Neural cell (in vitro differentiated cells): ENCODE results near the gene GRAMD1C. TPM values are rescaled to one million over a fixed set of nuclear protein-coding genes. Genes with fewer than 3 reads are reported as not detected.

Experiments
- H2AFZ ChIP-seq: fragments of 200-600, 300-800 bp; sonication (generic), shearing (Covaris generic); 2 replicates; pipeline ENCODE4 v1.6.0; 2014; ENCODE audit warnings: low read depth, mild to moderate bottlenecking, antibody characterized with exemption, low read length, moderate library complexity
- H3F3A ChIP-seq: fragments of 200-600 bp; shearing (Covaris generic); 2 replicates; pipeline ENCODE4 v1.6.1; 2016; ENCODE audit warnings: mild to moderate bottlenecking, moderate library complexity, mixed read lengths, antibody characterized with exemption, low read length; ENCODE audit not compliant: insufficient read depth, poor library complexity, severe bottlenecking
- H3K27ac ChIP-seq: fragments of 200-600, 300-800 bp; sonication (generic), shearing (Covaris generic); 2 replicates; pipeline ENCODE4 v1.5.1; 2014; ENCODE audit warnings: mild to moderate bottlenecking, low read length, moderate library complexity
- H3K27me3 ChIP-seq: fragments of 300-800, 200-600 bp; sonication (generic), shearing (Covaris generic); 2 replicates; pipeline ENCODE4 v1.6.0; 2014; ENCODE audit warnings: mild to moderate bottlenecking, low read depth, low read length, moderate library complexity; ENCODE audit not compliant: insufficient read depth
- H3K36me3 ChIP-seq: fragments of 300-800, 200-600 bp; sonication (generic), shearing (Covaris generic); 2 replicates; pipeline ENCODE4 v1.5.1; 2014; ENCODE audit warnings: mild to moderate bottlenecking, antibody characterized with exemption, low read length, moderate library complexity; ENCODE audit not compliant: insufficient read depth
- H3K4me2 ChIP-seq: fragments of 300-800, 200-600 bp; sonication (generic), shearing (Covaris generic); 2 replicates; pipeline ENCODE4 v1.6.0; 2014; ENCODE audit warnings: mild to moderate bottlenecking, low read length
- H3K4me3 ChIP-seq: fragments of 300-800, 200-600 bp; sonication (generic), shearing (Covaris generic); 2 replicates; pipeline ENCODE4 v1.5.1; 2014; ENCODE audit warnings: mild to moderate bottlenecking, low read length, moderate library complexity
- H3K79me2 ChIP-seq: fragments of 200-600 bp; shearing (Covaris generic); replicated peaks from 2 replicates; pipeline ENCODE4 v1.6.0; 2014; ENCODE audit warnings: mild to moderate bottlenecking, low read length, moderate library complexity; ENCODE audit not compliant: insufficient read depth
- H3K9ac ChIP-seq: fragments of 300-800, 200-600 bp; sonication (generic), shearing (Covaris generic); 2 replicates; pipeline ENCODE4 v1.6.1; 2016; ENCODE audit warnings: mild to moderate bottlenecking, low read length, mixed read lengths
- H3K9me2 ChIP-seq: fragments of 200-600 bp; shearing (Covaris generic); 2 replicates; pipeline ENCODE4 v1.6.1; 2016; ENCODE audit warnings: mild to moderate bottlenecking, low read length, mixed read lengths; ENCODE audit not compliant: insufficient read depth
- H3K9me3 ChIP-seq: fragments of 200-600, 300-800 bp; sonication (generic), shearing (Covaris generic); 2 replicates; pipeline ENCODE4 v1.6.1; 2016; ENCODE audit warnings: mild to moderate bottlenecking, mixed run types, low read length, moderate library complexity, mixed read lengths
- H4K20me1 ChIP-seq: fragments of 200-600 bp; shearing (Covaris generic); 2 replicates; pipeline ENCODE4 v1.6.1; 2016; ENCODE audit warnings: mild to moderate bottlenecking, mixed run types; ENCODE audit not compliant: insufficient read depth
- EP300 ChIP-seq: fragments of 450-650 bp; conservative IDR thresholded peaks from 2 replicates; pipeline ENCODE4 v1.6.1; 2014; ENCODE audit warnings: antibody characterized with exemption, mild to moderate bottlenecking, moderate library complexity; ENCODE audit not compliant: poor library complexity, severe bottlenecking
- EZH2 ChIP-seq: fragments of 200-600, 300-800 bp; shearing (Covaris generic), sonication (generic); IDR thresholded peaks from 2 replicates; pipeline ENCODE4 v1.6.1; 2014; ENCODE audit warnings: antibody characterized with exemption, low read length, borderline replicate concordance, mild to moderate bottlenecking; ENCODE audit not compliant: insufficient read depth, poor library complexity, severe bottlenecking
- MXI1 ChIP-seq: fragments of 450-650 bp; conservative IDR thresholded peaks from 2 replicates; pipeline ENCODE4 v1.6.1; 2014; ENCODE audit warnings: antibody characterized with exemption, mild to moderate bottlenecking; ENCODE audit not compliant: poor library complexity, severe bottlenecking
- POLR2AphosphoS5 ChIP-seq: IDR thresholded peaks from 2 replicates; pipeline ENCODE4 v1.6.1; 2012
- RAD21 ChIP-seq: fragments of 450-650 bp; conservative IDR thresholded peaks from 2 replicates; pipeline ENCODE4 v1.6.1; 2014; ENCODE audit warnings: antibody characterized with exemption, mild to moderate bottlenecking, moderate library complexity
- SMC3 ChIP-seq: fragments of 450-650 bp; conservative IDR thresholded peaks from 2 replicates; pipeline ENCODE4 v1.6.1; 2014; ENCODE audit warnings: antibody characterized with exemption, mild to moderate bottlenecking, moderate library complexity; ENCODE audit not compliant: poor library complexity
- TAF1 ChIP-seq: IDR thresholded peaks from 2 replicates; pipeline ENCODE4 v1.6.1; 2012; ENCODE audit warnings: low read depth
- polyA plus RNA-seq: library from polyadenylated mRNA; depleted of rRNA; stranded (reverse); fragments of >200 nt; gene quantifications from 2 replicates; pipeline ENCODE4 v1.2.3, GENCODE V29; 2014
- TF ChIP-seq, protein P1 (sequence below): IDR thresholded peaks from 2 replicates; pipeline ENCODE4 v1.6.1; 2012; ENCODE audit warnings: borderline replicate concordance
- TF ChIP-seq, protein P2 (sequence below): fragments of 450-650 bp; IDR thresholded peaks from 2 replicates; pipeline ENCODE4 v1.5.1; 2014; ENCODE audit warnings: antibody characterized with exemption, mild to moderate bottlenecking, moderate library complexity; ENCODE audit not compliant: poor library complexity, severe bottlenecking

GRAMD1C gene
- polyA plus RNA-seq, 1 donor from 2014 or later = 31.0 TPM

DNA sequence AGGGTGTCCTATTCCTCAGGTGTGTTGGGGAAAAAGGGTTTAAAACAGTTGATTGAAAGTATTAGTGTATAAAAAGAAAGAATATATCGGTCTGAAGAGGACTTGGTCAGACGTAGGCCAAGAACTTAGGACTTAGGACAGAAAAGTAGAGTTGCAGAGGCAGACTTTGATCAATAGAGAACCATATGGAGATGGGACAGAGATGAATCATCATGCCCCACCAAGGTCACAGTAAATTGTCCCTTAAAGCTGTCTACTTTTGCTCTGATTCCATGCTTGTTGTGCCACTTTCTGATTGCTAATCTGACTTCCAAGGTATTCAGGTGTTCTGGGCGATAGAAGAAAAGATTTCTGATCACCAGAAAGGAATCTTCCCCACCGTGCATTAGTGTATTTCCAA is 56.3 kb downstream of the GRAMD1C start:
- TF ChIP-seq, protein P1, sequence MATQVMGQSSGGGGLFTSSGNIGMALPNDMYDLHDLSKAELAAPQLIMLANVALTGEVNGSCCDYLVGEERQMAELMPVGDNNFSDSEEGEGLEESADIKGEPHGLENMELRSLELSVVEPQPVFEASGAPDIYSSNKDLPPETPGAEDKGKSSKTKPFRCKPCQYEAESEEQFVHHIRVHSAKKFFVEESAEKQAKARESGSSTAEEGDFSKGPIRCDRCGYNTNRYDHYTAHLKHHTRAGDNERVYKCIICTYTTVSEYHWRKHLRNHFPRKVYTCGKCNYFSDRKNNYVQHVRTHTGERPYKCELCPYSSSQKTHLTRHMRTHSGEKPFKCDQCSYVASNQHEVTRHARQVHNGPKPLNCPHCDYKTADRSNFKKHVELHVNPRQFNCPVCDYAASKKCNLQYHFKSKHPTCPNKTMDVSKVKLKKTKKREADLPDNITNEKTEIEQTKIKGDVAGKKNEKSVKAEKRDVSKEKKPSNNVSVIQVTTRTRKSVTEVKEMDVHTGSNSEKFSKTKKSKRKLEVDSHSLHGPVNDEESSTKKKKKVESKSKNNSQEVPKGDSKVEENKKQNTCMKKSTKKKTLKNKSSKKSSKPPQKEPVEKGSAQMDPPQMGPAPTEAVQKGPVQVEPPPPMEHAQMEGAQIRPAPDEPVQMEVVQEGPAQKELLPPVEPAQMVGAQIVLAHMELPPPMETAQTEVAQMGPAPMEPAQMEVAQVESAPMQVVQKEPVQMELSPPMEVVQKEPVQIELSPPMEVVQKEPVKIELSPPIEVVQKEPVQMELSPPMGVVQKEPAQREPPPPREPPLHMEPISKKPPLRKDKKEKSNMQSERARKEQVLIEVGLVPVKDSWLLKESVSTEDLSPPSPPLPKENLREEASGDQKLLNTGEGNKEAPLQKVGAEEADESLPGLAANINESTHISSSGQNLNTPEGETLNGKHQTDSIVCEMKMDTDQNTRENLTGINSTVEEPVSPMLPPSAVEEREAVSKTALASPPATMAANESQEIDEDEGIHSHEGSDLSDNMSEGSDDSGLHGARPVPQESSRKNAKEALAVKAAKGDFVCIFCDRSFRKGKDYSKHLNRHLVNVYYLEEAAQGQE = no peak
- no peak for TF ChIP-seq EP300
- no peak for TF ChIP-seq TAF1
- no peak for TF ChIP-seq RAD21
- TF ChIP-seq SMC3 = no peak
- TF ChIP-seq MXI1 = no peak
- TF ChIP-seq, protein P2, sequence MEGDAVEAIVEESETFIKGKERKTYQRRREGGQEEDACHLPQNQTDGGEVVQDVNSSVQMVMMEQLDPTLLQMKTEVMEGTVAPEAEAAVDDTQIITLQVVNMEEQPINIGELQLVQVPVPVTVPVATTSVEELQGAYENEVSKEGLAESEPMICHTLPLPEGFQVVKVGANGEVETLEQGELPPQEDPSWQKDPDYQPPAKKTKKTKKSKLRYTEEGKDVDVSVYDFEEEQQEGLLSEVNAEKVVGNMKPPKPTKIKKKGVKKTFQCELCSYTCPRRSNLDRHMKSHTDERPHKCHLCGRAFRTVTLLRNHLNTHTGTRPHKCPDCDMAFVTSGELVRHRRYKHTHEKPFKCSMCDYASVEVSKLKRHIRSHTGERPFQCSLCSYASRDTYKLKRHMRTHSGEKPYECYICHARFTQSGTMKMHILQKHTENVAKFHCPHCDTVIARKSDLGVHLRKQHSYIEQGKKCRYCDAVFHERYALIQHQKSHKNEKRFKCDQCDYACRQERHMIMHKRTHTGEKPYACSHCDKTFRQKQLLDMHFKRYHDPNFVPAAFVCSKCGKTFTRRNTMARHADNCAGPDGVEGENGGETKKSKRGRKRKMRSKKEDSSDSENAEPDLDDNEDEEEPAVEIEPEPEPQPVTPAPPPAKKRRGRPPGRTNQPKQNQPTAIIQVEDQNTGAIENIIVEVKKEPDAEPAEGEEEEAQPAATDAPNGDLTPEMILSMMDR = no peak
- no peak for TF ChIP-seq EZH2
- TF ChIP-seq POLR2AphosphoS5 = no peak
- Histone ChIP-seq H4K20me1 (no peaks in the 10 kb centered on the region), H2AFZ (no peak overlapping the region), H3K27ac (no peak overlapping the region), H3K9me3 (no peaks in the 10 kb centered on the region), H3K79me2 (no peaks in the 10 kb centered on the region), H3K4me3 (no peak overlapping the region), H3K9ac (no peak overlapping the region), H3K4me2 (no peak overlapping the region), H3K27me3 (no peaks in the 10 kb centered on the region), H3K9me2 (no peaks in the 10 kb centered on the region), H3K36me3 (no peaks in the 10 kb centered on the region), H3F3A (no peaks in the 10 kb centered on the region)

DNA sequence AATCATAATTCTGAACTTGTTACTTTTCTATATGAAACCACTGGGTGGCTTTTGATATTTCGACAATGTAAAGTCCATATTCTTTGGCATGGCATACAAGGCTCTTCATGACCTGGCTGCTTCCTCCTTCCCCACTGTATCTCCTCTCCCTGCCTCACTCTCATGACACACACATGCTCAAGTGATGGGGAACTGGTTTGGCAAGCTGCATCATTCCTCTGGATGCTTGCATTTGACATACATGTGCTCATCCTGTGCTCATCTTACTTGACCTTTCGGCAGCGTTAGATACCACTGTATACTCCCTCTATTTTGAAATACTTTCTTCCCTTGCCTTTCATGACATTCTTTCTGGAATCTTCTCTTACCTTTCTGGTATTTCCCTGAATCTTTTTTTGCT is 57.4 kb downstream of the GRAMD1C start:
- H3F3A ChIP-seq = no peaks in the 10 kb centered on the region
- H3K4me2 ChIP-seq = no peak overlapping the region
- no peaks in the 10 kb centered on the region for H3K36me3 ChIP-seq
- no peaks in the 10 kb centered on the region for H3K27me3 ChIP-seq
- H3K9me3 ChIP-seq = no peaks in the 10 kb centered on the region
- no peak overlapping the region for H3K4me3 ChIP-seq
- TF ChIP-seq TAF1 (no peak), EZH2 (no peak), MXI1 (no peak), RAD21 (no peak), EP300 (no peak), POLR2AphosphoS5 (no peak), SMC3 (no peak)
- TF ChIP-seq, protein P2 = no peak
- no peak overlapping the region for H3K27ac ChIP-seq
- no peaks in the 10 kb centered on the region for H3K79me2 ChIP-seq
- H3K9ac ChIP-seq = no peak overlapping the region
- no peak overlapping the region for H2AFZ ChIP-seq
- no peaks in the 10 kb centered on the region for H3K9me2 ChIP-seq
- H4K20me1 ChIP-seq = no peaks in the 10 kb centered on the region
